Sigmoid colon (tissue), 7 donors: ENCODE results near the gene TLR4. TPM values are rescaled to one million over a fixed set of nuclear protein-coding genes. Genes with fewer than 3 reads are reported as not detected.

Source experiments
- DNase-seq: peaks from one replicate; pipeline ENCODE4 v3.0.0-alpha.2; 2019
- H3K27ac ChIP-seq, 4 donors: fragments of 200-600 bp; sonication (generic); one replicate each; pipeline ENCODE4 v1.5.1; 2016 to 2019; ENCODE audit warnings: mild to moderate bottlenecking in 1 of 4
- H3K27me3 ChIP-seq, 3 donors: fragments of 200-600 bp; sonication (generic); one replicate each; pipeline ENCODE4 v1.5.1; 2019; ENCODE audit warnings: mild to moderate bottlenecking in 1 of 3
- H3K36me3 ChIP-seq, 4 donors: fragments of 200-600 bp; sonication (generic); one replicate each; pipeline ENCODE4 v1.5.1; 2016 to 2019
- H3K4me1 ChIP-seq, 4 donors: fragments of 200-600 bp; sonication (generic); one replicate each; pipeline ENCODE4 v1.5.1; 2017 to 2019
- H3K4me3 ChIP-seq, 4 donors: fragments of 200-600 bp; sonication (generic); one replicate each; pipeline ENCODE4 v1.5.1; 2017 to 2019; ENCODE audit warnings: mild to moderate bottlenecking in 2 of 4, moderate library complexity in 1 of 4
- H3K9me3 ChIP-seq, 4 donors: fragments of 200-600 bp in 3 of 4; sonication (generic) in 3 of 4; one replicate each; pipeline versions ENCODE4 v1.5.1 to v1.6.1; 2013 to 2019
- CTCF ChIP-seq, 4 experiments: fragments of 450-650 bp in 3 of 4; fragments of 200-600 bp in 1 of 4; IDR thresholded peaks; one replicate each; pipeline ENCODE4 v1.5.1; 2016 to 2019; ENCODE audit warnings: antibody characterized with exemption in 4 of 4, mild to moderate bottlenecking in 3 of 4, moderate library complexity in 2 of 4
- EP300 ChIP-seq, 4 donors: sonication (generic); formaldehyde crosslinking; IDR thresholded peaks; one replicate each; pipeline ENCODE4 v1.6.1; 2017; ENCODE audit warnings: antibody characterized with exemption in 4 of 4
- POLR2A ChIP-seq, 2 donors: fragments of 450-650 bp; IDR thresholded peaks; one replicate each; pipeline ENCODE4 v1.6.1; 2016; ENCODE audit warnings: antibody characterized with exemption in 2 of 2, mild to moderate bottlenecking in 2 of 2, moderate library complexity in 2 of 2
- POLR2AphosphoS5 ChIP-seq, 4 donors: sonication (generic); formaldehyde crosslinking; IDR thresholded peaks; one replicate each; pipeline ENCODE4 v1.6.1; 2017; ENCODE audit warnings: antibody characterized with exemption in 4 of 4
- WGBS, 2 donors: extraction: QIAGEN DNeasy Blood & Tissue Kit; methylation state at CpG; one replicate each; pipeline ENCODE4 v1.1.7; 2013; 5-methylcytosine and 5-hydroxymethylcytosine counted together
- intact Hi-C: fragments of 100-400 bp; cut with DNase I; formaldehyde crosslinking; loops from one replicate; pipeline ENCODE4 v1.15.1; 2023
- polyA plus RNA-seq, 3 donors: library from polyadenylated mRNA; stranded (reverse); fragments of 200-250 nt; gene quantifications; one replicate each; pipeline ENCODE4 v1.2.3, GENCODE V29; 2013
- total RNA-seq, 4 donors: library from RNA; depleted of rRNA; stranded (reverse); fragments of >200 nt; gene quantifications; one replicate each; pipeline ENCODE4 v1.1.0, GENCODE V29; 2016
- donor health status: healthy with polysubstance abuse.
- donor health status: Bipolar disorder and iron deficiency.
- donor health status: healthy.

Gene TLR4
- total and polyA plus RNA-seq, 7 donors, result 4.0 to 24.6 (median 10.5) TPM

GRCh38 chr9:117691367-117691766 is 12.8 kb upstream of the TLR4 start:
- intact Hi-C loops, result no loop called here

GRCh38 chr9:117696154-117696553 is 8.0 kb upstream of the TLR4 start:
- WGBS, 2 donors, result 68 to 73% methylated on average over 2 of the region's 2 CpGs
- peaks cover 0 to 5% (median 0%) of the 10 kb centered on the region in 4 donors for H3K9me3 ChIP-seq
- DNase-seq, result no peak
- H3K27ac ChIP-seq, result no peak overlapping the region
- no peak overlapping the region for H3K4me3 ChIP-seq
- TF ChIP-seq POLR2A (IDR thresholded peaks at IDR 0.05) (no peak), CTCF (IDR thresholded peaks at IDR 0.05) (no peak), POLR2AphosphoS5 (IDR thresholded peaks at IDR 0.05) (no peak), EP300 (IDR thresholded peaks at IDR 0.05) (no peak)
- intact Hi-C loops, result no loop called here
- H3K27me3 ChIP-seq, result no peaks in the 10 kb centered on the region
- no peaks in the 10 kb centered on the region for H3K4me1 ChIP-seq
- H3K36me3 ChIP-seq, result no peaks in the 10 kb centered on the region

More at GRCh38 chr9:117691367-117691766, 12.8 kb upstream of the TLR4 start:
- Histone ChIP-seq H3K36me3 (no peaks in the 10 kb centered on the region), H3K27me3 (no peaks in the 10 kb centered on the region), H3K9me3 (peaks cover 0 to 5% (median 0%) of the 10 kb centered on the region in 4 donors), H3K4me3 (no peak overlapping the region), H3K4me1 (no peaks in the 10 kb centered on the region), H3K27ac (no peak overlapping the region)
- DNase-seq, result no peak
- no peak for TF ChIP-seq POLR2AphosphoS5 (IDR thresholded peaks at IDR 0.05)
- TF ChIP-seq CTCF (IDR thresholded peaks at IDR 0.05), result no peak
- TF ChIP-seq EP300 (IDR thresholded peaks at IDR 0.05), result no peak
- no peak for TF ChIP-seq POLR2A (IDR thresholded peaks at IDR 0.05)

GRCh38 chr9:117697046-117697445 is 7.2 kb upstream of the TLR4 start:
- 90 to 96% methylated on average over 1 of the region's 1 CpG for WGBS, 2 donors
- no peak overlapping the region for H3K4me3 ChIP-seq
- DNase-seq, result no peak
- H3K36me3 ChIP-seq, result no peaks in the 10 kb centered on the region
- no peak for TF ChIP-seq CTCF (IDR thresholded peaks at IDR 0.05)
- no peak for TF ChIP-seq EP300 (IDR thresholded peaks at IDR 0.05)
- no peak for TF ChIP-seq POLR2A (IDR thresholded peaks at IDR 0.05)
- TF ChIP-seq POLR2AphosphoS5 (IDR thresholded peaks at IDR 0.05), result no peak
- H3K9me3 ChIP-seq, result peaks cover 0 to 5% (median 0%) of the 10 kb centered on the region in 4 donors
- no peaks in the 10 kb centered on the region for H3K4me1 ChIP-seq
- H3K27me3 ChIP-seq, result no peaks in the 10 kb centered on the region
- intact Hi-C loops, result no loop called here
- no peak overlapping the region for H3K27ac ChIP-seq

GRCh38 chr9:117703537-117703936 is 666 bp upstream of the TLR4 start:
- H3K4me3 ChIP-seq, result peak overlapping the region in 3 of 4 donors; percentile 31 to 47 (median 44)
- WGBS, 2 donors, result 84 to 85% methylated on average over 3 of the region's 3 CpGs
- DNase-seq, result no peak
- no peaks in the 10 kb centered on the region for H3K9me3 ChIP-seq
- H3K27me3 ChIP-seq, result no peaks in the 10 kb centered on the region
- no peaks in the 10 kb centered on the region for H3K36me3 ChIP-seq
- intact Hi-C loops, result no loop called here
- no peak for TF ChIP-seq CTCF (IDR thresholded peaks at IDR 0.05)
- no peak for TF ChIP-seq POLR2A (IDR thresholded peaks at IDR 0.05)
- no peak for TF ChIP-seq POLR2AphosphoS5 (IDR thresholded peaks at IDR 0.05)
- TF ChIP-seq EP300 (IDR thresholded peaks at IDR 0.05), result no peak
- peaks cover 0 to 12% (median 0%) of the 10 kb centered on the region in 4 donors for H3K4me1 ChIP-seq
- peak overlapping the region; percentile 48 to 84 (median 74) for H3K27ac ChIP-seq

GRCh38 chr9:117704597-117704996 is 394 bp downstream of the TLR4 start:
- no peak for DNase-seq
- intact Hi-C loops, result no loop called here
- WGBS, 2 donors, result 34 to 64% methylated on average over 1 of the region's 1 CpG
- H3K4me3 ChIP-seq, result peak overlapping the region; percentile 19 to 47 (median 38)
- H3K27me3 ChIP-seq, result no peaks in the 10 kb centered on the region
- no peaks in the 10 kb centered on the region for H3K36me3 ChIP-seq
- H3K27ac ChIP-seq, result peak overlapping the region; percentile 48 to 84 (median 74)
- TF ChIP-seq EP300 (IDR thresholded peaks at IDR 0.05) (no peak), POLR2A (IDR thresholded peaks at IDR 0.05) (no peak), CTCF (IDR thresholded peaks at IDR 0.05) (no peak), POLR2AphosphoS5 (IDR thresholded peaks at IDR 0.05) (no peak)
- H3K4me1 ChIP-seq, result peaks cover 0 to 12% (median 0%) of the 10 kb centered on the region in 4 donors
- no peaks in the 10 kb centered on the region for H3K9me3 ChIP-seq
